Thymus (tissue), 11 donors: ENCODE data around the gene PAGE4. TPM values are rescaled to one million over a fixed set of nuclear protein-coding genes. Genes with fewer than 3 reads are reported as not detected.

Experiments
- DNase-seq, 9 donors: peaks; one replicate each; pipeline ENCODE4 v3.0.0-alpha.2; 2013; ENCODE audit warnings: low spot score in 9 of 9, low read depth in 6 of 9, missing footprints in 1 of 9
- H3K27ac ChIP-seq, 2 donors: one replicate each; pipeline ENCODE4 v1.5.1; 2013; ENCODE audit warnings: control low read depth in 1 of 2, low read depth in 1 of 2, low read length in 1 of 2, mild to moderate bottlenecking in 1 of 2, moderate library complexity in 1 of 2
- H3K27me3 ChIP-seq, 2 donors: one replicate each; pipeline ENCODE4 v1.5.1; 2013; ENCODE audit warnings: low read length in 1 of 2; ENCODE audit not compliant: control insufficient read depth in 2 of 2, insufficient read depth in 1 of 2
- H3K36me3 ChIP-seq, 2 donors: one replicate each; pipeline ENCODE4 v1.5.1; 2013; ENCODE audit warnings: low read length in 1 of 2, mild to moderate bottlenecking in 1 of 2, moderate library complexity in 1 of 2; ENCODE audit not compliant: control insufficient read depth in 2 of 2, insufficient read depth in 2 of 2
- H3K4me1 ChIP-seq, 2 donors: one replicate each; pipeline ENCODE4 v1.5.1; 2013; ENCODE audit warnings: low read length in 2 of 2; ENCODE audit not compliant: control insufficient read depth in 2 of 2, insufficient read depth in 2 of 2
- H3K4me3 ChIP-seq, 2 donors: one replicate each; pipeline ENCODE4 v1.5.1; 2013; ENCODE audit warnings: low read length in 2 of 2, control low read depth in 1 of 2, mild to moderate bottlenecking in 1 of 2
- H3K9me3 ChIP-seq, 2 donors: one replicate each; pipeline ENCODE4 v1.5.1; 2013; ENCODE audit warnings: low read length in 1 of 2, mild to moderate bottlenecking in 1 of 2; ENCODE audit not compliant: control insufficient read depth in 2 of 2, insufficient read depth in 1 of 2
- WGBS: extraction: QIAGEN DNeasy Blood & Tissue Kit; methylation state at CpG from one replicate; pipeline ENCODE4 v1.1.7; 2013; 5-methylcytosine and 5-hydroxymethylcytosine counted together
- polyA plus RNA-seq: library from polyadenylated mRNA; stranded (reverse); fragments of 200-250 nt; gene quantifications from one replicate; pipeline ENCODE4 v1.2.3, GENCODE V29; 2013
- total RNA-seq: library from RNA; stranded (reverse); fragments of 120-200 nt; gene quantifications from one replicate; pipeline ENCODE4 v1.2.4, GENCODE V29; 2013
- donor health status: healthy.

The PAGE4 gene
- total and polyA plus RNA-seq, 2 donors: 0.80 to 1.2 TPM

DNA sequence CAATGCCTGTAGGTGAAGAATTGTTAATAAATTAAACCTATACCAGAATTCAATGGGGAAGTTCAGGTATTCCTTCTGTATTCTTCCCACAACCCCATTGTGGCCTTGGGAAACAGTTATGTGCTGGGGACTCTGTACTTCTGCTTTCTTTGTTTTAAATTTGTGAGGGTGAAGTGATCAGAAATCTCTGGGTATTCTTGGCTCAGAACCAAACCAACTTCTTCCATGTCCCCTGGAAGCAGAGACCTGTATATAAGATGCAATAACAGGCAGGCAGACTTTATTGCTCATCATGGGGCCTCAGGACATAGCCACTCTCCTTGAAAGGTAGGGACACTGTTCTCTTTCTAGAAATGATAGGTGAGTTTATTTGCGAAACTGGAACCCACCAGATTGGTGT lies 30.4 kb downstream of the PAGE4 start:
- Histone ChIP-seq H3K4me3 (no peak overlapping the region), H3K27ac (no peak overlapping the region), H3K36me3 (no peaks in the 10 kb centered on the region), H3K4me1 (no peaks in the 10 kb centered on the region), H3K27me3 (no peaks in the 10 kb centered on the region), H3K9me3 (no peaks in the 10 kb centered on the region)
- 100% methylated on average over 1 of the region's 1 CpG for WGBS
- DNase-seq: no peak

DNA sequence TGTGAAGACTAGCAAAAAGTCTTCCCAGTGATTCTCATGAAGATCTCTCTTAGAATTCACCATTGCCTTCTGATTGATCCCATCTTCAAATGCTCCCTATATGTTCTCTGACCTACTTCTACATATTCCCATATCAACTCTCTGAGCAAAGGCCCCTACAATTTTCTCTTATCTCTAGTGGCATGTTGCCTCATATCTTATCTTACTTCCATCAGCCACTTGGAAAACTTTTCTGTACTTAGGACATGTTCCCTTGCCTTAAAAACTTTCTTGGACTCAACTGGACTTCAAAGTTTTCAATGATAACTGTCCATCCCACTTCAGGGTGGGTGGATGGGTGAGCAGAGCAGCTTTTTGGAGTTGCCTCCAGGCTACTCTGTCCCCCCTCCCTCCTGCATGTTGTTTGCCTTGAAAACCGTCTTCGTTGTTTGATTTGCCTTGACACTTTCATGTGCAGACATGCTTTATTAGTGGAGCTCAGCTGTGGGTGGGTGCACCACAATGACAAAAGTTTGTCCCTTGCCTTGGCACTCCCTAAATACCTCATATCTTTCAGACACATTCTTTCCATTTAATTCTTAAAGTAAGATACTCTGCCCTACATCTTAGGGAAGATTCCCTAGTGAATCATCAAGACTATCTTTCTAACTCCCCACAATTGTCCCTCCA lies 31.9 kb downstream of the PAGE4 start:
- Histone ChIP-seq H3K4me3 (no peak overlapping the region), H3K27me3 (no peaks in the 10 kb centered on the region), H3K36me3 (no peaks in the 10 kb centered on the region), H3K4me1 (no peaks in the 10 kb centered on the region), H3K9me3 (no peaks in the 10 kb centered on the region), H3K27ac (no peak overlapping the region)
- WGBS: 88% methylated on average over 2 of the region's 2 CpGs
- no peak for DNase-seq

DNA sequence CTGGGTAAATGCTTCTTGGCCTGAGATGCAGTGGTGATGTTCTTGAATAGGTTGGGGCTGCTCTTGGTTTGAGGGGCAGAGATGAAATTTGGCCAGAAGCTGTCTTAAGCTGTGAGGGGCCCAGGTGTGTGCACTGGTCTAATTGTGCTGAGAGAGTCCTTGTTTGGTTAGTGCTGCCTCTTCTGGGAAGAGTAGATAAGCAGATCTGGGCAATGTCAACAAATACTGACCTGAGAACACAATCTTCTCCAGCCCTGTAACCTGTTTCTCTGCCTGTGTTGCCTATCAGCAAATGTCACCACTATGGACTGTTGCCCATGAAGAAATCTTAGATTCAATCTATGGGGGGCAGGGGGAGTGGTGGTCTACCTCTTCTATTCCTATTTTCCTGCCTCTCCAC lies 33.0 kb downstream of the PAGE4 start:
- no peaks in the 10 kb centered on the region for H3K4me1 ChIP-seq
- H3K4me3 ChIP-seq: no peak overlapping the region
- no peaks in the 10 kb centered on the region for H3K27me3 ChIP-seq
- no peak for DNase-seq
- no peaks in the 10 kb centered on the region for H3K9me3 ChIP-seq
- no peaks in the 10 kb centered on the region for H3K36me3 ChIP-seq
- no peak overlapping the region for H3K27ac ChIP-seq

DNA sequence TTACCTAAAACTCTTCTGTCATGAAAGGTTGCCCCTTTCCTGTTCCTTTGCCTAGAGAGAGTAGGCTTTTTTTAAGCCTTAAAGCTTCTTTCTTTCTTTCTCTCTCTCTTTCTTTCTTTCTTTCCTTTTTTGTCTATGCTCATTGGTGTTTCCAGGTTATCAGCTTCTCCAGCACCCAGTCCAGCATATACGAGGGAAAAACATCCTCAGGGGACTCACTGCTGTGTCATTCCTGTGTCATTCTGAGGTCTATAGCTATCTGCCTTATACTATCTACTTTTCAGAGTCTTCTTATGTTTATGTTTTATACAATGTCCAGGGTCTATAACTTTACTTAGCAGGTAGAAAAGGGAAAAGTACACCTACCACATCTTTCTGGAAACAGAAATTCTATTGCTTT lies 39.6 kb downstream of the PAGE4 start:
- Histone ChIP-seq H3K27me3 (peaks cover 0 to 2% of the 10 kb centered on the region in 2 donors), H3K4me1 (no peaks in the 10 kb centered on the region), H3K4me3 (no peak overlapping the region), H3K9me3 (no peaks in the 10 kb centered on the region), H3K27ac (no peak overlapping the region), H3K36me3 (no peaks in the 10 kb centered on the region)
- no peak for DNase-seq
- 72% methylated on average over 1 of the region's 1 CpG for WGBS

DNA sequence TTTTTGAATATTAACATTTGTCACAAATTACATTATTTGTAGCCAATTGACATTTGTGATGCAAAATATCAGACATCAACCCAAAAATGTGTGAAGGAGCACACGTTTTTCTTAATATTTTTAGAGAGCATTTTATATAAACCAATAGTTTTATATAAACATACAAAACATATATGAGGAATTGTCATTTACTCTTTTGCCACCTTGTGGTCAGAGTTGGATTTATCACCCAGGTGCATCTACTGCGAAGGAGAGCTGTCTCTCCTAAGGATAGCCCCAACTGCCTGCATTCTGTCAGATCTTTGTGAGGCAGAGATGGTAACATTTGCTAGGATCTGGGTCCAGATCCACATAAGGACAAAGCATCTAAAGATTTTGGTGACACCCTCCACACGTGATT lies 47.6 kb downstream of the PAGE4 start:
- H3K36me3 ChIP-seq: no peaks in the 10 kb centered on the region
- no peaks in the 10 kb centered on the region for H3K27me3 ChIP-seq
- no peak overlapping the region for H3K4me3 ChIP-seq
- peaks cover 4 to 8% of the 10 kb centered on the region in 2 donors for H3K4me1 ChIP-seq
- WGBS: 5% methylated on average over 3 of the region's 3 CpGs
- peak in 6 of 9 donors; percentile 11 to 59 (median 26) for DNase-seq
- no peaks in the 10 kb centered on the region for H3K9me3 ChIP-seq
- no peak overlapping the region for H3K27ac ChIP-seq

DNA sequence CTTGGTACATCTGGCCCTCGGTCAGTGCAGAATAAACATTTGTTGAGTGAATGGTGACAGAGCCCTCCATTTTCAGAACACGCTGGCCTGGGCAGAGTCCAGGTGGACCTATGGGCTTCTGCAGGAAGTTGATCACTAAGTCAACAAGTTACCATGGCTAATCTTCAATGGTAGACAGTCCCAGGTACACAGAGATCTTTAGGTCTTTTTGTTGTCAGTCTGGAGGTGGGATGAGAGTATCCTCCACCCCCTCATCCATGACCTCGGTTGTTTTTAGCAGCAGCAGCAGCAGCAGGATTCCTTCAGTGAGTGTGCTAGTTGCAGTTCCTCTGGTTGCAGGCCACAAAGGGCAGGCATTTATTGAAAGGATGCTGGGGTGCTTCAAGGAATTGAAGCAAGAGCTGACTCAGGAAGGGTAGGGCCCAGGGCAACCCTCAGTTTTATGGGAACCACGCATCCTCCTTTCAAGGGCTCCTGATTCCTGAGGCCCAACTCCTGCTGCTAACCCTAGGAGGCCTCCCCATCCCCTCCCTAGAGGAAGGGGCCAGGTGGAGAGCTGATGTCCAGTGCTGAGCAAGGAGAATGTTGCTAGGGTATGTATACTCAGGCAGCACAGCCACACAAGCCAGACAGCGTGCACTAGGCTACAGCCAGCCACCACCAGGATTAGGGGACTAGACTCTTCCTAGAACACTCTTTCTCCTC lies 48.4 kb downstream of the PAGE4 start:
- Histone ChIP-seq H3K4me3 (no peak overlapping the region), H3K27ac (no peak overlapping the region), H3K4me1 (peaks cover 4 to 8% of the 10 kb centered on the region in 2 donors), H3K36me3 (no peaks in the 10 kb centered on the region), H3K9me3 (no peaks in the 10 kb centered on the region), H3K27me3 (no peaks in the 10 kb centered on the region)
- 94% methylated on average over 5 of the region's 5 CpGs for WGBS
- no peak for DNase-seq

DNA sequence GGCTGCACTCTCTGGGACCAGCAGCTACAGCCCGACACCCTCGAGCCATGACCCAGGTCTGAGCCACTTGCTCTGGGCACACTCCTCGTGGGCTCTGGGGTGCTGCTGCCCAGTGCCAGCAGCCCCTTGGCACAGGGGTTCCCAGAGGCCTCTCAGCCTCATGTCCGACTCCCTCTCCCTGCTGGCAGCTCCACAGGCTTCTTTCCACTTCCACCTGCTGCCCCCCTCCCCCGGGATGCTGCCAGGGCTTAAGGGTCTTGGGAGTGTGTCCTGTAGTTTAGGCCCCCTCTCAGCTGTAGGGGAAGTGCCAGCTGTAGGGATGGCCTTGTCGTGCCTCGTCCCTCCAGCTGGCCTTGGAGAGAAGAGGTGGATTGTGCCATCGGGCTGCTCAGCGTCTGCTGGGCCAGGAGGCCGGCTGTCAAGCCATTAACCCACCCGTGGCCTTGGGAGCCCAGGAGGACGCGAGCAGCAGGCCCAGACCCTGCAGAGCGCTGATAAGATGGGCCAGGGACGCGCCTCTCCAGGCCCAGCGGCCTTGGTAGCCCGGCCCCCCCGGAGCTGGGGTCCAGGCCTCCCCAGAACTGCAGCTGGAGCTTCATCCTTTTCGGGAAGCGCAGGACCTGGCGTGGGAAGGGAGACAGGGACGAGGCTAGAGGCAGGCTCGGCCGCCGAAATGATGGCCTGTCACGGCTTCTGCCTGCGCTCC lies 49.2 kb downstream of the PAGE4 start:
- Histone ChIP-seq H3K36me3 (no peaks in the 10 kb centered on the region), H3K27me3 (no peaks in the 10 kb centered on the region), H3K4me3 (peak overlapping the region; percentile 52 to 63), H3K4me1 (peaks cover 4 to 8% of the 10 kb centered on the region in 2 donors), H3K9me3 (no peaks in the 10 kb centered on the region), H3K27ac (peak overlapping the region in 1 of 2 donors; percentile 24)
- WGBS: 61% methylated on average over 28 of the region's 28 CpGs
- DNase-seq: no peak

DNA sequence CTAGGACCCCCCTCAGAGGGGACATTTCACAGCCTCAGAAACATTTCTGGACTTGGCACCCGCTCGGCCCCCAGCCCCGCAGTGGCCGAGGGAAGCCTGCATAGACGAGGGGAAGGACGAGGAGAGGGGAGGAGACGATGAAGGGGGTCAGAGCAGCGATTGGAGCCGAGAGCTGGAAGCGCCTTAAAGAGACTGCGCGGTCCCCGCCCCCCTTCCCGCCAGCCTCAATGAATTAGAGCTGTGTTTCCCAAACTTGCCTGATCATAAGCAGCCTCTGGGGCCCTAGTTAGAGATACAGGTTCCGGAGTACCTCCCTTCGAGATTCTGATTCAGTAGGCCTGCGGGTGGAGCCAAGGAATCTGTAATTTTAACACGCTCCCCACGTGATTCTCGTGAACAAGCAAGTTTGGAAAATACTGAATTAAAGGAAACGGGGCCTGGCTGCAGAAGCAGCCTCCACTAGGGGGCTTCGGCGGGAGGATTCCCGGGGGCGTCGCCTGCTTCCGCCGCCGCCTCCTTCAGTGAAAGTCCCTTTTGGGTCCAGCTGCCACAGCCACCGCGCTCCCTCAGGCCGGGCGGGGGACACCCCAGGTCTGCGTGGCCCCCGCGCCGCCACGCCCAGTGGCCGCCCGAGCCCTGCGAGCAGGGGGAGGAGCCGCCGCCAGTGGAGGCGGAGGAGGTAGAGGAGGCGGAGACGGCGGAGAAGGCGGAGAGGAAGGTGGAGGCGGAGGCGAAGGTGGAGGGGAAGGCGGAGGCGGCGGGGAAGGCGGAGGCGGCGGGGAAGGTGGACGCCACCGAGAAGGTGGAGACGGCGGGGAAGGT lies 49.9 kb downstream of the PAGE4 start, which contains the start of gene USP27X:
Gene USP27X, plus strand, starts transcription at position 651 of the 822 bp plus-strand sequence. CDS start 824 bp downstream, outside the sequence.
- Histone ChIP-seq H3K9me3 (no peaks in the 10 kb centered on the region), H3K36me3 (no peaks in the 10 kb centered on the region), H3K27ac (peak within 1 kb of the TSS; percentile 24 to 74), H3K4me1 (peaks cover 4 to 8% of the 10 kb centered on the region in 2 donors), H3K27me3 (no peaks in the 10 kb centered on the region), H3K4me3 (peak within 1 kb of the TSS; percentile 52 to 63)
- under 1% methylated on average over 60 of the region's 60 CpGs for WGBS
- peak in 8 of 9 donors; percentile 33 to 77 (median 53) for DNase-seq
